Measurements from ENCODE around the gene AK1. TPM values are rescaled to one million over a fixed set of nuclear protein-coding genes. Genes with fewer than 3 reads are reported as not detected.

The AK1 gene
- total RNA-seq, 1 experiment from 2014 or later, result 75.9 TPM

DNA sequence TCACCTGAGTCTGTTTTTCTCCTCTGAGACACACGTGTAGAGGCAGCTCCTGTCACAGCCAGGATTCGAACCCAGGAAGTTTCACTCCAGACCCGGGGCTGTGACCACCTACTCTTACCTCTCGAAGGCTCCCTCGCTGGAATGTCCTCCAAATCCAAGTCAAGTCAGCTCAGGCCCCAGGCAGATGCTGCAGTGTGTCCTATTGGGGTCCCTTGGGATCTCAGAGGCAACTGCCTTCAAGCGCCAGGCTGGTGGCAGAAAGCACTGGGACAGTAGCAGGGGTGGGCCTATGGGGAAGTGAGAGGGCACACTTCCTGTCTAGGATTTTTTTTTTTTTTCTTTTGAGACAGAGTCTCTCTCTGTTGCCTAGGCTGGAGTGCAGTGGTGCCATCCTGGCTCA lies 40.1 kb upstream of the AK1 start:
- ChIA-PET POLR2A (interaction anchor here (0.6 to 6.0 kb wide), 12 partner anchors 18 to 183 kb away, joined by 3 to 35 read pairs (median 3); partner anchors contain the start of genes CDK9, ST6GALNAC6 and TOR2A), CTCF (interaction anchor here (0.5 to 1.4 kb wide), 6 partner anchors 18 to 273 kb away, joined by 3 to 4 read pairs (median 3); partner anchors contain the start of gene ST6GALNAC6)
- Mint-ChIP-seq H3K36me3 (ENCODE audit: insufficient read depth, unreplicated experiment) (peaks cover 5% of the 10 kb centered on the region), H3K4me1 (ENCODE audit: insufficient read depth, unreplicated experiment) (peaks cover 27% of the 10 kb centered on the region), H3K27me3 (ENCODE audit: insufficient read depth, unreplicated experiment) (no peaks in the 10 kb centered on the region), H3K9me3 (ENCODE audit: unreplicated experiment) (no peaks in the 10 kb centered on the region), H3K4me3 (ENCODE audit: unreplicated experiment) (peak overlapping the region; percentile 19), H3K27ac (ENCODE audit: low read depth, unreplicated experiment) (peak overlapping the region; percentile 49)
- TF ChIP-seq, protein P1, sequence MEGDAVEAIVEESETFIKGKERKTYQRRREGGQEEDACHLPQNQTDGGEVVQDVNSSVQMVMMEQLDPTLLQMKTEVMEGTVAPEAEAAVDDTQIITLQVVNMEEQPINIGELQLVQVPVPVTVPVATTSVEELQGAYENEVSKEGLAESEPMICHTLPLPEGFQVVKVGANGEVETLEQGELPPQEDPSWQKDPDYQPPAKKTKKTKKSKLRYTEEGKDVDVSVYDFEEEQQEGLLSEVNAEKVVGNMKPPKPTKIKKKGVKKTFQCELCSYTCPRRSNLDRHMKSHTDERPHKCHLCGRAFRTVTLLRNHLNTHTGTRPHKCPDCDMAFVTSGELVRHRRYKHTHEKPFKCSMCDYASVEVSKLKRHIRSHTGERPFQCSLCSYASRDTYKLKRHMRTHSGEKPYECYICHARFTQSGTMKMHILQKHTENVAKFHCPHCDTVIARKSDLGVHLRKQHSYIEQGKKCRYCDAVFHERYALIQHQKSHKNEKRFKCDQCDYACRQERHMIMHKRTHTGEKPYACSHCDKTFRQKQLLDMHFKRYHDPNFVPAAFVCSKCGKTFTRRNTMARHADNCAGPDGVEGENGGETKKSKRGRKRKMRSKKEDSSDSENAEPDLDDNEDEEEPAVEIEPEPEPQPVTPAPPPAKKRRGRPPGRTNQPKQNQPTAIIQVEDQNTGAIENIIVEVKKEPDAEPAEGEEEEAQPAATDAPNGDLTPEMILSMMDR (IDR thresholded peaks at IDR 0.05; ENCODE audit: unreplicated experiment), result no peak
- intact Hi-C loops (cut with micrococcal nuclease), result loop anchor here (5.0 kb wide), 1 partner anchor 115 kb away; the partner anchor contains the start of gene FPGS
- BruUV-seq (replicated peaks), result no TSS peak
- no peak for DNase-seq (ENCODE audit: unreplicated experiment)

DNA sequence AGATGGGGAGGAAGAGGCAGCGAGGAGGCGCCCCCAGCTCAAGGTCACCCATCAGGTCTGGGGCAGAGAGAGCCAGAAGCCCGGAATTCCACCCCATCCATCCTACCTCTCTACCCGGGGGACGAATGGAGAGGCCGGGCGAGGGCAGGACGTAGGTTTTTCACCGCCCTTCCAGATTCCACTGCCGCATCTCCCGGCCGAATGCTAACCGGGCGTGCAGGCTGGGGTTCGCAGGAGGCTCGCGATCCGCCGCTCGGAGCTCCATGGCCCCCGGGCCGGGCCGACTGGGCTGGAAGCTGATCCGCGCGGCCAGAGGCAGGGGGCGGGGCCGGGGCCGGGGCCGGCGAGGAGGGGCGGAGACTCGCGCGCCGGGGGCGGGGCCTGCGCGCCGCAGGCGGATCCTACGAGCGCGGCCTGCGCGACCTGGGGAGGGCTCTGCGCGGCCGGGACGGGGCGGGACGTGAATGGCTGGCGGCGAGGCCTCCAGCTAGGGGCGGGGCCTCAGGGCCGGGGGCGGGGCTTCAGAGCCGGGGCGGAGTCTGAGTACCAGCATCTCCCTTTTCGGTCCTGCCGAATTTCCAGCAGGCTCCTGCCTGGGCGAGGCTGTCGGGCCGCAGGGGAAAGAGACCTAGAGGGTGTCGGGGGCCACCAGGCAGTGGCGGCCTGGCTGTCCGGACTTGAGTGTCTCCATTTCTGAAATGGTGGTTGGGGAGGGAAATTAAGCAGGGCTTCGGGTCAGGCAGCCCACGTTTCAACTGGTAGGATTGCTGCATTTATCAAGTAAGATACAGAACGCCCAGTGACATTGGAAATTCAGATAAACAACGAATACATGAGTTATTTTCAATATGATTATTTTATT lies 39.5 kb upstream of the AK1 start, which contains the start of gene ST6GALNAC4:
ST6GALNAC4 (minus strand) TSS at position 322 of the 862 bp plus-strand sequence. CDS start 622 bp downstream, outside the sequence.
- Mint-ChIP-seq H3K27ac (ENCODE audit: low read depth, unreplicated experiment) (peak within 1 kb of the TSS; percentile 93), H3K4me1 (ENCODE audit: insufficient read depth, unreplicated experiment) (peaks cover 27% of the 10 kb centered on the region), H3K9me3 (ENCODE audit: unreplicated experiment) (no peaks in the 10 kb centered on the region), H3K4me3 (ENCODE audit: unreplicated experiment) (peak within 1 kb of the TSS; percentile 74), H3K27me3 (ENCODE audit: insufficient read depth, unreplicated experiment) (no peaks in the 10 kb centered on the region), H3K36me3 (ENCODE audit: insufficient read depth, unreplicated experiment) (peaks cover 5% of the 10 kb centered on the region)
- POLR2A ChIA-PET, result interaction anchor here (0.6 to 6.0 kb wide), 12 partner anchors 12 to 202 kb away, joined by 3 to 35 read pairs (median 3); partner anchors contain the start of genes CDK9 and ST6GALNAC6
- intact Hi-C loops (cut with micrococcal nuclease), result loop anchor here (5.0 kb wide), 1 partner anchor 115 kb away; the partner anchor contains the start of gene FPGS
- TF ChIP-seq, protein P1 (IDR thresholded peaks at IDR 0.05; ENCODE audit: unreplicated experiment), result no peak
- BruUV-seq (replicated peaks), result no TSS peak
- CTCF ChIA-PET, result interaction anchor here (0.5 to 1.4 kb wide), 10 partner anchors 17 to 413 kb away, joined by 3 to 4 read pairs (median 3); partner anchors contain the start of gene ST6GALNAC6
- peak; percentile 79 for DNase-seq (ENCODE audit: unreplicated experiment)

DNA sequence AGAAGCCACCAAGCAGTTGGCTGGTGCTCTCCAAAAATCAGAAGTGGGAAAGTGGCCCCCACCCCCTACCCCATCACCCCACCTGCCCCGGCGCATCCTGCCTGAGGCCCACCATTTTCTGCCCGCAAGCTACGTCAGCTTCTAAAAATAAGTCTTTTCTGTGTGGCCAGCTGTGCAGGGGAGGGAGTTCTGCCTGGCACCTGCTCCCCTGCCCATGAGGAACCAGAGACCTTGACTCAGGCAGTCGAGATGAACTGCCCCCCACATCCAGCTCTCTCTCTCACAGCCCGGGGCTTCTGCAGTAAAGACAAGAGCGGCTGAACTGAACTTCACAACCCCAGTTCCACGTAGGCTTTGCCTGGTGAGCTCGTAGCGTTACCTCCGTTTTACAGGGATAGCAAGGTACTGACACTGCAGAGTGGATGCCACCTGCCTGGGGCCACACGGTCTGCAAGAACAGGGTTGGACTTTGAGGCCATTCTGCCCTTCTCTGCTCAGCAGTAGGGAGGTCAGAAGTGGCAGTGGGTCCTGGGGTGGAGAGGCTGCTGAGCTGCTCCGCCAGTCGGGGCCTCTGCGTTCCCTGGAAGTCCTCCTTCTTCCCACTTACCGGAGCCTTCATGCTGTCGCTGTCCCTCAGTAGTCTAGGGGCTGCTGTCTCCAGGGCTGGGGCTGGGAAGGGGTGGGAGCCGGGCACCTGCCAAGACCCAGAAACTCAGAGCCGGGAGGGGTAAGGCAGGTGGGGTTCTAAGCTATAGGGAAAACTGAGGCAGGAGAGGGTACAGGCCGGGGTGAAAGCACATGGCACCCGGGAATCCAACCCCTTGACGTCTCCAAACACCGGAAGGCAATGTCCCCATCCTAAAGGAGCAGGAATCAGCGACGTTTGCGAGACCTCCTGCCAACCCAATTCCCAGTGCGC lies 38.6 kb upstream of the AK1 start:
- H3K4me3 Mint-ChIP-seq (ENCODE audit: unreplicated experiment), result peak overlapping the region; percentile 74
- ChIA-PET POLR2A (interaction anchor here (0.6 to 6.0 kb wide), 7 partner anchors 12 to 176 kb away, joined by 3 to 35 read pairs (median 4); partner anchors contain the start of genes CDK9 and ST6GALNAC6), CTCF (interaction anchor here (0.6 to 1.1 kb wide), 5 partner anchors 39 to 412 kb away, joined by 3 to 4 read pairs (median 3); no protein-coding TSS in a partner anchor)
- TF ChIP-seq, protein P1 (IDR thresholded peaks at IDR 0.05; ENCODE audit: unreplicated experiment), result no peak
- intact Hi-C loops (cut with micrococcal nuclease), result loop anchor here (5.0 kb wide), 1 partner anchor 114 kb away; the partner anchor contains the start of gene FPGS
- H3K36me3 Mint-ChIP-seq (ENCODE audit: insufficient read depth, unreplicated experiment), result peaks cover 5% of the 10 kb centered on the region
- TSS peak; percentile 58 for BruUV-seq (replicated peaks)
- DNase-seq (ENCODE audit: unreplicated experiment), result no peak
- H3K9me3 Mint-ChIP-seq (ENCODE audit: unreplicated experiment), result no peaks in the 10 kb centered on the region
- peak overlapping the region; percentile 49 for H3K27ac Mint-ChIP-seq (ENCODE audit: low read depth, unreplicated experiment)
- H3K4me1 Mint-ChIP-seq (ENCODE audit: insufficient read depth, unreplicated experiment), result peaks cover 28% of the 10 kb centered on the region
- H3K27me3 Mint-ChIP-seq (ENCODE audit: insufficient read depth, unreplicated experiment), result no peaks in the 10 kb centered on the region
